SK-N-SH treated with all-trans-retinoic acid at 6 μM for 48 hours (cell line): ENCODE results near the gene HSD17B8.
A peak's percentile ranks its signal among the peaks of the same experiment; 100 is the strongest.

Experiments used
- ATAC-seq: fragments of 200-7000 bp; cut with Tn5 transposase; 3 replicates; pipeline ENCODE4 v1.9.1; 2020; ENCODE audit warnings: mild to moderate bottlenecking, moderate library complexity
- BACH2 ChIP-seq: fragments of 250-450 bp; sonication (Bioruptor Pico); IDR thresholded peaks from 2 replicates; pipeline ENCODE4 v1.9.0; 2021; ENCODE audit warnings: mild to moderate bottlenecking, borderline replicate concordance
- CSDC2 ChIP-seq: fragments of 250-450 bp; sonication (Bioruptor Pico); IDR thresholded peaks from 2 replicates; pipeline ENCODE4 v1.5.0; 2020; ENCODE audit warnings: mild to moderate bottlenecking, moderate library complexity
- ESRRG ChIP-seq: fragments of 250-450 bp; sonication (Bioruptor Pico); IDR thresholded peaks from 2 replicates; pipeline ENCODE4 v1.6.1; 2021; ENCODE audit warnings: mild to moderate bottlenecking
- GLIS3 ChIP-seq: fragments of 250-450 bp; sonication (Bioruptor Pico); IDR thresholded peaks from 2 replicates; pipeline ENCODE4 v1.5.0; 2020; ENCODE audit warnings: mild to moderate bottlenecking, moderate library complexity
- ISL1 ChIP-seq: fragments of 250-450 bp; sonication (Bioruptor Pico); IDR thresholded peaks from 2 replicates; pipeline ENCODE4 v2.1.2; 2022; ENCODE audit warnings: mild to moderate bottlenecking, moderate library complexity
- PATZ1 ChIP-seq: fragments of 250-450 bp; sonication (Bioruptor Pico); IDR thresholded peaks from 2 replicates; pipeline ENCODE4 v1.8.0; 2020; ENCODE audit warnings: mild to moderate bottlenecking, moderate library complexity, borderline replicate concordance
- POU6F1 ChIP-seq: fragments of 250-450 bp; sonication (Bioruptor Pico); IDR thresholded peaks from 2 replicates; pipeline ENCODE4 v1.8.0; 2021; ENCODE audit warnings: low read depth, mild to moderate bottlenecking, moderate library complexity, borderline replicate concordance
- PPARA ChIP-seq: fragments of 250-450 bp; sonication (Bioruptor Pico); IDR thresholded peaks from 2 replicates; pipeline ENCODE4 v1.5.0; 2020; ENCODE audit warnings: mild to moderate bottlenecking, borderline replicate concordance
- SNAI2 ChIP-seq: fragments of 250-450 bp; sonication (Bioruptor Pico); IDR thresholded peaks from 2 replicates; pipeline ENCODE4 v1.5.0; 2020; ENCODE audit warnings: mild to moderate bottlenecking, moderate library complexity
- TCF4 ChIP-seq: fragments of 250-450 bp; sonication (Bioruptor Pico); IDR thresholded peaks from 2 replicates; pipeline ENCODE4 v1.8.0; 2021; ENCODE audit warnings: mild to moderate bottlenecking, moderate library complexity, borderline replicate concordance
- TOX ChIP-seq: fragments of 250-450 bp; sonication (Bioruptor Pico); IDR thresholded peaks from 2 replicates; pipeline ENCODE4 v1.8.0; 2021; ENCODE audit warnings: mild to moderate bottlenecking, moderate library complexity, borderline replicate concordance
- ZFP30 ChIP-seq: fragments of 450-650 bp; formaldehyde crosslinking; IDR thresholded peaks from 2 replicates; pipeline ENCODE4 v1.5.0; 2022; ENCODE audit warnings: mild to moderate bottlenecking, moderate library complexity
- ZNF565 ChIP-seq: fragments of 450-650 bp; formaldehyde crosslinking; conservative IDR thresholded peaks from 2 replicates; pipeline ENCODE4 v1.5.0; 2020; ENCODE audit warnings: low read depth, mild to moderate bottlenecking, moderate library complexity
- ZNF70 ChIP-seq: fragments of 450-650 bp; formaldehyde crosslinking; IDR thresholded peaks from 2 replicates; pipeline ENCODE4 v1.5.0; 2020; ENCODE audit warnings: mild to moderate bottlenecking, moderate library complexity
- ZNF8 ChIP-seq: fragments of 450-650 bp; formaldehyde crosslinking; IDR thresholded peaks from 2 replicates; pipeline ENCODE4 v1.5.0; 2020; ENCODE audit warnings: mild to moderate bottlenecking, moderate library complexity
- TF ChIP-seq, protein P1 (sequence below): fragments of 250-450 bp; sonication (Bioruptor Pico); IDR thresholded peaks from 2 replicates; pipeline ENCODE4 v1.5.0; 2020; ENCODE audit warnings: mild to moderate bottlenecking, moderate library complexity
- TF ChIP-seq, protein P2 (sequence below): fragments of 250-450 bp; sonication (Bioruptor Pico); IDR thresholded peaks from 2 replicates; pipeline ENCODE4 v1.5.1; 2020; ENCODE audit warnings: low read depth, mild to moderate bottlenecking, moderate library complexity
- TF ChIP-seq, protein P3 (sequence below): fragments of 250-450 bp; sonication (Bioruptor Pico); IDR thresholded peaks from 2 replicates; pipeline ENCODE4 v1.5.1; 2021; ENCODE audit warnings: mild to moderate bottlenecking, moderate library complexity

HSD17B8 gene

DNA sequence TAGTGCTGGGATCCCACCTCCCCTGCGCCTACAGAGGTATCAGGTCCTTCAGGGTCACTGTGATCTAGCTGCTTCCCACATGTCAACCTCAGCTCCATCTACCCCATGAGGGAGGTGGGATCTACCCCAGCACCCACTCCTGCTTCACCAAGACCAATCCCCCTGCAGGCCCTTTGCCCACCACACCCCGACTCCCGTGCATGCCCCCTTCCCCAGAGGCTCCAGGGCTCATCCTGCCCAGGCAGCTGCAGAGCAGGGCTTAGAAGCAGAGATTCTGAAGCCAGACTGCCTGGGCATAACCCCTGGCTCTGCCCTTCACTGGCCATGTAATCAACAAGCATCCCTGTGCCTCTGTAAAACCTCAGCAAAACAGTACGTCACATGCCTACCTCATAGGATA, 29.7 kb upstream of the HSD17B8 start:
- TF ChIP-seq CSDC2 (CRISPR knock-in tag) (no peak), SNAI2 (CRISPR knock-in tag) (no peak), ZNF70 (CRISPR knock-in tag) (no peak), TOX (CRISPR knock-in tag) (no peak), PPARA (CRISPR knock-in tag) (no peak), ESRRG (CRISPR knock-in tag) (no peak), ISL1 (CRISPR knock-in tag) (no peak), ZNF565 (CRISPR knock-in tag) (no peak), TCF4 (no peak)
- TF ChIP-seq, protein P1, sequence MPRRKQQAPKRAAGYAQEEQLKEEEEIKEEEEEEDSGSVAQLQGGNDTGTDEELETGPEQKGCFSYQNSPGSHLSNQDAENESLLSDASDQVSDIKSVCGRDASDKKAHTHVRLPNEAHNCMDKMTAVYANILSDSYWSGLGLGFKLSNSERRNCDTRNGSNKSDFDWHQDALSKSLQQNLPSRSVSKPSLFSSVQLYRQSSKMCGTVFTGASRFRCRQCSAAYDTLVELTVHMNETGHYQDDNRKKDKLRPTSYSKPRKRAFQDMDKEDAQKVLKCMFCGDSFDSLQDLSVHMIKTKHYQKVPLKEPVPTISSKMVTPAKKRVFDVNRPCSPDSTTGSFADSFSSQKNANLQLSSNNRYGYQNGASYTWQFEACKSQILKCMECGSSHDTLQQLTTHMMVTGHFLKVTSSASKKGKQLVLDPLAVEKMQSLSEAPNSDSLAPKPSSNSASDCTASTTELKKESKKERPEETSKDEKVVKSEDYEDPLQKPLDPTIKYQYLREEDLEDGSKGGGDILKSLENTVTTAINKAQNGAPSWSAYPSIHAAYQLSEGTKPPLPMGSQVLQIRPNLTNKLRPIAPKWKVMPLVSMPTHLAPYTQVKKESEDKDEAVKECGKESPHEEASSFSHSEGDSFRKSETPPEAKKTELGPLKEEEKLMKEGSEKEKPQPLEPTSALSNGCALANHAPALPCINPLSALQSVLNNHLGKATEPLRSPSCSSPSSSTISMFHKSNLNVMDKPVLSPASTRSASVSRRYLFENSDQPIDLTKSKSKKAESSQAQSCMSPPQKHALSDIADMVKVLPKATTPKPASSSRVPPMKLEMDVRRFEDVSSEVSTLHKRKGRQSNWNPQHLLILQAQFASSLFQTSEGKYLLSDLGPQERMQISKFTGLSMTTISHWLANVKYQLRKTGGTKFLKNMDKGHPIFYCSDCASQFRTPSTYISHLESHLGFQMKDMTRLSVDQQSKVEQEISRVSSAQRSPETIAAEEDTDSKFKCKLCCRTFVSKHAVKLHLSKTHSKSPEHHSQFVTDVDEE (CRISPR knock-in tag) = no peak
- TF ChIP-seq, all 23 proteins: peak for 0
- ATAC-seq = no peak

- TF ChIP-seq ZFP30 (CRISPR knock-in tag) (no peak), ZNF70 (CRISPR knock-in tag) (no peak), ZNF8 (no peak)
- TF ChIP-seq, protein P1 (CRISPR knock-in tag) = no peak
- ATAC-seq = 0 out of 3 replicates have a peak, but pooled peaks have one; percentile 19
Observed at GRCh38 chr6:33175436-33176069, 28.9 kb upstream of the HSD17B8 start.

DNA sequence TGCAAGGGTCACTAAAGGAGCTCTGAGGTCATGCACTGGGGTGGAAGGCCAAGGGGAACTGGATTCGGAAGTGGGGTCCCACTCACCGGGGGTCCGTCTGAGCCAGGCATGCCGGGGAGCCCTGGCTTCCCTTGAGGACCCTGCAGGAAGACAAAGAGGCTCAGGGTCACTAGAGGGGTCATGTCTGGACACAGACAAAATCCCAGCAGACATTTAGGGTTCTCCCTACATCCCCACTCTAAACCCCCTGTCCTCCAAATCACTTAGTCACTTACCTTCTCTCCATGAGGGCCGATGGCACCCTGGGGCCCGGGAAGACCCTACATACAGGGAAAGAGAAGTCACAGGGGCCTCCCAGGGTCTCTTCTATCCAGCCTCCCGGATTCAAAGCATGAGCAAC, 27.5 kb upstream of the HSD17B8 start:
- no peak for ATAC-seq
- TF ChIP-seq TCF4 (no peak), TOX (CRISPR knock-in tag) (no peak), PPARA (CRISPR knock-in tag) (no peak), ESRRG (CRISPR knock-in tag) (no peak), BACH2 (no peak), ZFP30 (CRISPR knock-in tag) (no peak), PATZ1 (no peak), POU6F1 (no peak), GLIS3 (CRISPR knock-in tag) (no peak), ZNF8 (no peak)
- TF ChIP-seq, protein P2, sequence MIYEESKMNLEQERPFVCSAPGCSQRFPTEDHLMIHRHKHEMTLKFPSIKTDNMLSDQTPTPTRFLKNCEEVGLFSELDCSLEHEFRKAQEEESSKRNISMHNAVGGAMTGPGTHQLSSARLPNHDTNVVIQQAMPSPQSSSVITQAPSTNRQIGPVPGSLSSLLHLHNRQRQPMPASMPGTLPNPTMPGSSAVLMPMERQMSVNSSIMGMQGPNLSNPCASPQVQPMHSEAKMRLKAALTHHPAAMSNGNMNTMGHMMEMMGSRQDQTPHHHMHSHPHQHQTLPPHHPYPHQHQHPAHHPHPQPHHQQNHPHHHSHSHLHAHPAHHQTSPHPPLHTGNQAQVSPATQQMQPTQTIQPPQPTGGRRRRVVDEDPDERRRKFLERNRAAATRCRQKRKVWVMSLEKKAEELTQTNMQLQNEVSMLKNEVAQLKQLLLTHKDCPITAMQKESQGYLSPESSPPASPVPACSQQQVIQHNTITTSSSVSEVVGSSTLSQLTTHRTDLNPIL = no peak
- TF ChIP-seq, protein P3, sequence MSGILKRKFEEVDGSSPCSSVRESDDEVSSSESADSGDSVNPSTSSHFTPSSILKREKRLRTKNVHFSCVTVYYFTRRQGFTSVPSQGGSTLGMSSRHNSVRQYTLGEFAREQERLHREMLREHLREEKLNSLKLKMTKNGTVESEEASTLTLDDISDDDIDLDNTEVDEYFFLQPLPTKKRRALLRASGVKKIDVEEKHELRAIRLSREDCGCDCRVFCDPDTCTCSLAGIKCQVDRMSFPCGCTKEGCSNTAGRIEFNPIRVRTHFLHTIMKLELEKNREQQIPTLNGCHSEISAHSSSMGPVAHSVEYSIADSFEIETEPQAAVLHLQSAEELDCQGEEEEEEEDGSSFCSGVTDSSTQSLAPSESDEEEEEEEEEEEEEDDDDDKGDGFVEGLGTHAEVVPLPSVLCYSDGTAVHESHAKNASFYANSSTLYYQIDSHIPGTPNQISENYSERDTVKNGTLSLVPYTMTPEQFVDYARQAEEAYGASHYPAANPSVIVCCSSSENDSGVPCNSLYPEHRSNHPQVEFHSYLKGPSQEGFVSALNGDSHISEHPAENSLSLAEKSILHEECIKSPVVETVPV (CRISPR knock-in tag) = no peak
